Left ventricle myocardium inferior (tissue), 1 donor: ENCODE results near the gene P3H2. TPM values are rescaled to one million over a fixed set of nuclear protein-coding genes. Genes with fewer than 3 reads are reported as not detected.

Experiments
- DNase-seq: peaks from one replicate; pipeline ENCODE4 v3.0.0-alpha.2; 2020
- H3K27ac ChIP-seq: fragments of 200-600 bp; replicated peaks from 2 replicates; pipeline ENCODE4 v1.8.0; 2021
- H3K27me3 ChIP-seq: fragments of 200-600 bp; 2 replicates; pipeline ENCODE4 v1.8.0; 2021; ENCODE audit warnings: low read depth
- H3K36me3 ChIP-seq: fragments of 200-600 bp; 2 replicates; pipeline ENCODE4 v1.8.0; 2021
- H3K4me1 ChIP-seq: fragments of 200-600 bp; 2 replicates; pipeline ENCODE4 v1.8.0; 2021
- H3K4me3 ChIP-seq: fragments of 200-600 bp; 2 replicates; pipeline ENCODE4 v1.8.0; 2021; ENCODE audit warnings: mild to moderate bottlenecking, moderate library complexity
- H3K9me3 ChIP-seq: fragments of 200-600 bp; replicated peaks from 2 replicates; pipeline ENCODE4 v1.8.0; 2021
- CTCF ChIP-seq: fragments of 200-600 bp; IDR thresholded peaks from 2 replicates; pipeline ENCODE4 v1.8.0; 2021; ENCODE audit warnings: antibody characterized with exemption, mild to moderate bottlenecking, borderline replicate concordance
- intact Hi-C: fragments of 100-400 bp; cut with micrococcal nuclease; formaldehyde crosslinking; loops from one replicate; pipeline ENCODE4 v1.11.0; 2022
- total RNA-seq: library from RNA; stranded (reverse); fragmentation: NEBNext Ultra II Directional; extraction: Animal tissue kit (Norgen Biotek cat#: 25700); gene quantifications from one replicate; pipeline ENCODE4 v1.2.1, GENCODE V29; 2021
- donor health status: DM: no; HTN: yes; CAD: no; lungs with severe emphysema.

P3H2 gene
- total RNA-seq, 1 donor from 2014 or later = 0.82 TPM

GRCh38 chr3:189911001-189911400 is 209.7 kb downstream of the P3H2 start:
- Histone ChIP-seq H3K27ac (no peak overlapping the region), H3K27me3 (no peaks in the 10 kb centered on the region), H3K9me3 (no peaks in the 10 kb centered on the region), H3K36me3 (no peaks in the 10 kb centered on the region), H3K4me1 (no peaks in the 10 kb centered on the region), H3K4me3 (no peak overlapping the region)
- DNase-seq = no peak
- no peak for TF ChIP-seq CTCF
- intact Hi-C loops = no loop called here

GRCh38 chr3:189909573-189909972 is 211.1 kb downstream of the P3H2 start:
- H3K27ac ChIP-seq = no peak overlapping the region
- no peaks in the 10 kb centered on the region for H3K36me3 ChIP-seq
- intact Hi-C loops = no loop called here
- DNase-seq = no peak
- H3K9me3 ChIP-seq = no peaks in the 10 kb centered on the region
- no peaks in the 10 kb centered on the region for H3K4me1 ChIP-seq
- no peak for TF ChIP-seq CTCF
- no peaks in the 10 kb centered on the region for H3K27me3 ChIP-seq
- no peak overlapping the region for H3K4me3 ChIP-seq

GRCh38 chr3:189909139-189909538 is 211.6 kb downstream of the P3H2 start:
- no peaks in the 10 kb centered on the region for H3K9me3 ChIP-seq
- no peak for TF ChIP-seq CTCF

GRCh38 chr3:189908646-189909045 is 212.1 kb downstream of the P3H2 start:
- intact Hi-C loops = no loop called here
- no peaks in the 10 kb centered on the region for H3K4me1 ChIP-seq

More at GRCh38 chr3:189909139-189909538, 211.6 kb downstream of the P3H2 start:
- H3K36me3 ChIP-seq = no peaks in the 10 kb centered on the region
- DNase-seq = no peak
- intact Hi-C loops = no loop called here
- H3K4me1 ChIP-seq = no peaks in the 10 kb centered on the region
- H3K27ac ChIP-seq = no peak overlapping the region
- no peaks in the 10 kb centered on the region for H3K27me3 ChIP-seq
- H3K4me3 ChIP-seq = no peak overlapping the region

GRCh38 chr3:189907803-189908202 is 212.9 kb downstream of the P3H2 start:
- H3K27me3 ChIP-seq = no peaks in the 10 kb centered on the region
- intact Hi-C loops = no loop called here
- DNase-seq = no peak
- no peak for TF ChIP-seq CTCF
- no peaks in the 10 kb centered on the region for H3K9me3 ChIP-seq
- no peak overlapping the region for H3K4me3 ChIP-seq
- H3K4me1 ChIP-seq = no peaks in the 10 kb centered on the region
- H3K27ac ChIP-seq = no peak overlapping the region
- no peaks in the 10 kb centered on the region for H3K36me3 ChIP-seq

More at GRCh38 chr3:189908646-189909045, 212.1 kb downstream of the P3H2 start:
- H3K27ac ChIP-seq = no peak overlapping the region
- no peak for DNase-seq
- no peaks in the 10 kb centered on the region for H3K36me3 ChIP-seq
- H3K27me3 ChIP-seq = no peaks in the 10 kb centered on the region
- H3K4me3 ChIP-seq = no peak overlapping the region
- TF ChIP-seq CTCF = no peak
- H3K9me3 ChIP-seq = no peaks in the 10 kb centered on the region

Other genes with a start within 250 kb of the P3H2 start
- gene CLDN1, start 201.5 kb upstream of the P3H2 start, total RNA-seq = 0.08 TPM